ENCODE data around the gene BRMS1.
"Not testable (repeated sequence)": the region's sequence is repeated elsewhere in the genome, so short reads cannot be mapped to it uniquely, and the experiment has no call there.

BRMS1 gene, protein sequence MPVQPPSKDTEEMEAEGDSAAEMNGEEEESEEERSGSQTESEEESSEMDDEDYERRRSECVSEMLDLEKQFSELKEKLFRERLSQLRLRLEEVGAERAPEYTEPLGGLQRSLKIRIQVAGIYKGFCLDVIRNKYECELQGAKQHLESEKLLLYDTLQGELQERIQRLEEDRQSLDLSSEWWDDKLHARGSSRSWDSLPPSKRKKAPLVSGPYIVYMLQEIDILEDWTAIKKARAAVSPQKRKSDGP

DNA sequence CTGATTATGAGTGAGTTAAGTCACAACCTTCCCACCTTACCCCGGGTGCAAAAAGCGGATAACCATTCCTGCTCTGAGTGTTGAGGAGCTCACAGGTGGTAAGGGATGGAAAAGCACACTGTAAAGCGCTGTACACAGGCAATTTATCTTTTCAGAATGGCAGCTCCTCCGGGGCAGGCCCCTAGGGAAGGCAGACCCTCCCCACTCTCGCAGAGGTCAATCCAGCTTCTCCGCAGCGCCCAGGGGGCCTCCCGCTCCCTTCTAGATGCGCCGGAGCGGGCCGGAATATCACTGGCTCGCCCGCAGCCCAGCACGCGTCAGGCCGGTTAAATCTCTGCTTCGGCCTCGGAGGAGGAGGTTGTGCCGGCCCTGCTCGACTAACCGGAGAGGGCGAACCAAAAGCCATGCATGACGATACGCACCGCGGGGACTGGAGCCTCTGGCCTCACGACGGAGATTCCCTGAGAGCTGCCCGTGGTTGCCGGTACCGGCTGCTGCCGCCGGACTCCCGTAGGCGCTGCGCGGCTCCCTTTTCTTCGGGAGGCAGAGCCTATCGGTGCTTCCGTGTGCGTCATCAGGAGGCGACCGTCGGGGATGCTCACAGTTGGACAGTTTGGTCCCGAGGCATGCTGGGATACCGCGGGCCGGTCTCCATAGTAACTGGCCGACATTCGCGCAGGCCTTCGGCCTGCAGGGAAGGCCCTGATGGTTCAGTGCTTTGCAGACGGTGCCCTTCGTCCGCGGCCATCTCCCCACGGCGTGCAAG is at the start of gene BRMS1:
Gene BRMS1 (minus strand): TSS at position 555 of the 766 bp plus-strand sequence. CDS start 2,870 bp downstream, outside the sequence.
- Histone ChIP-seq H3K4me2 (peak within 1 kb of the TSS; percentile 99), H3K9me3 (no peaks in the 10 kb centered on the region), H3K4me1 (peaks cover 50% of the 10 kb centered on the region), H3K36me3 (peaks cover 39% of the 10 kb centered on the region), H3K4me3 (peak within 1 kb of the TSS; percentile 90), H4K20me1 (peaks cover 19% of the 10 kb centered on the region), H3K9ac (peak within 1 kb of the TSS; percentile 89), H3K27ac (peak within 1 kb of the TSS; percentile 82), H3K27me3 (no peaks in the 10 kb centered on the region)
- no peak for TF ChIP-seq Cebpa-rat (IDR thresholded peaks at IDR 0.05)

DNA sequence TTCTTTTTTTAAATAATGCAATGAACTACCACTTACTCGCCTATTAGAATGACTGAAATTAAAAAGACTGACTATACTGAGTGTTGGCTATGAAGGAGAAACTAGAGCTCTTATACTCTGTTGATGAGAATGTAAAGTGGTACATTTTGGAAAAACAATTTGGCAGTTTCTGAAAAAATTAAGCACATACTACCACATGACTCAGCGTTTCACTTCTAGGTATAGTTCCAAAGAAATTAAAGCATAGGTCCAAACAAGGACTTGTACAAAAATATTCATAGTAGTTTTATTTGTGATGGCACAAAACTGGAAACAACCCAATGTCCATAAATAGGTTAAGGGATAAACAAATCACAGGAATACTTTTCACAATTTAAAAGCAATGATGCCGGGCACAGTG is 49.0 kb upstream of the BRMS1 start:
- Histone ChIP-seq H3K4me1 (no peaks in the 10 kb centered on the region), H4K20me1 (no peaks in the 10 kb centered on the region)
- no peak for TF ChIP-seq Cebpa-rat (IDR thresholded peaks at IDR 0.05)

DNA sequence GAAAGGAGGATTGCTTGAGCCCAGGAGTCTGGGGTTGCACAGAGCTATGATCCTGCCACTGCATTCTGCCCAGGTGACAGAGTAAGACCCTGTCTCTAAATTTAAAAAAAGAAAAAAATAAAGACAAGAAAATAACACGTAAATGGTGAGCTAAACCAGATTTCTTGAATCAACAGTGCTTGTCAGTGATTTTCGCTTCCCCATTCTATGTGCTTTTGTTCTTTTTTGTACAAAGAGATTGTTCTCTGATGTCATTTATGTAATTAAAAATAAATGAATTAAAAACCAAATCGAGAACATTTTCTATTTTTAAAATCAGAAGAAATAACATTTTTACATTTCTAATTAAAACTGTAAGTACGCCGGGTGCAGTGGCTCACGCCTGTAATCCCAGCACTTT is 46.4 kb upstream of the BRMS1 start:
- TF ChIP-seq Cebpa-rat (IDR thresholded peaks at IDR 0.05): no peak
- peaks cover 3% of the 10 kb centered on the region for H3K4me1 ChIP-seq
- H3K4me2 ChIP-seq: no peak overlapping the region
- H3K27me3 ChIP-seq: no peaks in the 10 kb centered on the region
- H3K27ac ChIP-seq: no peak overlapping the region
- no peaks in the 10 kb centered on the region for H3K9me3 ChIP-seq
- H3K36me3 ChIP-seq: no peaks in the 10 kb centered on the region
- no peak overlapping the region for H3K9ac ChIP-seq
- no peaks in the 10 kb centered on the region for H4K20me1 ChIP-seq
- H3K4me3 ChIP-seq: no peak overlapping the region

More for the DNA sequence above, 49.0 kb upstream of the BRMS1 start:
- H3K4me2 ChIP-seq: no peak overlapping the region
- no peaks in the 10 kb centered on the region for H3K9me3 ChIP-seq
- no peak overlapping the region for H3K27ac ChIP-seq
- H3K4me3 ChIP-seq: no peak overlapping the region
- no peak overlapping the region for H3K9ac ChIP-seq
- H3K27me3 ChIP-seq: no peaks in the 10 kb centered on the region
- no peaks in the 10 kb centered on the region for H3K36me3 ChIP-seq

DNA sequence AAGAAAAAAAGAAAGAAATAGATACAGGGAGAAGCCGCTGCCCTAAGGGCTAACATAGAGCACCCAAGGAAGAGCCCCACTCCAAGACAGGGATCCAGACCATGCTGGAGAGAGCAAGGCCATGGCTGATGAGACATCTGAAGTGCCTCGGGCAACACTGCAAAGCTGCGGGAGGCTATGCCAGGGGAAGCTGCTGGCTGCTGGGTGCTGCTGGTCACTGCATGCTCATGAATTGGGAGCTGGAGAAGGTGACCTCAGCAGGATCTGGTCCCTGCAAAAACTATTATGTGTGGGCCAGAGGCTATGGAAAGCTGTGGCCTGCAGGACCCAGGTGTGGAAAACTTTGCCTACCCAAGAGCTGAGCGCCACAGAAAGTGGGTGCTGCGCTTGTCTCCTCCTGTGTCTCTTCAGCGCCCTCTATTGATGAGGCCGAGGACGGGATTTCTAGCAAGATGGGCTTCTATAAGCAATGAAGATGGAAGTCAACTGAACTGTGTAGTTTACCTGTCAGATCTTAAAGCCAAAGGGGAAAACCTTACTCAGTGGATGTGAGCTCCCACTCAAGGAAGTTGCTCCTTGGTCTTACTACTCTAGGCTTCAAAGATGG is 44.0 kb upstream of the BRMS1 start:
- Histone ChIP-seq H3K36me3 (no peaks in the 10 kb centered on the region), H4K20me1 (no peaks in the 10 kb centered on the region), H3K27ac (no peak overlapping the region), H3K27me3 (no peaks in the 10 kb centered on the region), H3K9ac (no peak overlapping the region), H3K9me3 (no peaks in the 10 kb centered on the region), H3K4me3 (no peak overlapping the region), H3K4me1 (peaks cover 13% of the 10 kb centered on the region), H3K4me2 (no peak overlapping the region)
- TF ChIP-seq Cebpa-rat (IDR thresholded peaks at IDR 0.05): no peak

DNA sequence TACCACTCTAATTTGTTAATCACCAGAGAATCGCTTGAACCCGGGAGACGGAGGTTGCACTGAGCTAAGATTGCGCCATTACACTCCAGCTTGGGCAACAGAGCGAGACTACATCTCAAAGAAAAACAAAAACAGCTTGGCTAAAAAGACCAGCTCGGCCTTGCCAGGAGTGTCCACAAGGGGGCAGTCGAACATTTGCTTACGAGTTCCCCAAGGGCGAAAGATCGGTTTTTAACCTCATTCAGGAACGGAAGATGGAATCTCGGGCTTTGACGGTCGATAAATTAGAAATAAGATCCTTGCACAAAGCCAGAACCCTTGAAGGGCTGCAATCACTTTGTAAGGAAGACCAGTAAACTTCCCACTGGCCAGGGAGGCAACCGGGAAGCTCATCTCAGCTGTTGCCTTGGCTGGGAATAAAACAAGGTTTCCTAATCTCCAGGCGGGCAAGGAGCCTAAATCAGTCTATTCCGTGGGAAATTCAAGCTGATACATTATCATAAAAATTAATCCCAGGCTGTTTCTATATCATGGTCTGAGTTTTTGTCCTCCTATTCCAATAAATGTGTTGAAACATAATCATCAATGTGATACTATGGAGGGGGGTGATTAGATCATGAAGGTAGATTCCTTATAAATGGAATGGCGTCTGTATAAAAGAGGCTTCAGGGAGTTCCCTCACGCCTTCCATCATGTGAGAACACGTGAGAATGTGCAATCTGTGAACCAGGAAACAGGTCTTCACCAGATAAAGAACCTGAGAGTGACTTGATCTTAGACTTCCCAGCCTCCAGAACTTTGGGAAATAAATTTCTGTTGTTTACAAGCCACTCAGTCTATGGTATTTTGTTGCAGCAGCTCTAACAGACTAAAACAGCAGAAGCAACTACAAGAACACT is 41.5 kb upstream of the BRMS1 start:
- H3K4me1 ChIP-seq: peaks cover 13% of the 10 kb centered on the region
- peak; percentile 98 for TF ChIP-seq Cebpa-rat (IDR thresholded peaks at IDR 0.05)
- H3K4me2 ChIP-seq: peak overlapping the region; percentile 66
- H3K9me3 ChIP-seq: no peaks in the 10 kb centered on the region
- no peaks in the 10 kb centered on the region for H4K20me1 ChIP-seq
- no peak overlapping the region for H3K4me3 ChIP-seq
- H3K27me3 ChIP-seq: no peaks in the 10 kb centered on the region
- no peaks in the 10 kb centered on the region for H3K36me3 ChIP-seq
- H3K27ac ChIP-seq: 0 out of 2 replicates have a peak overlapping the region, but pooled peaks have one; percentile 41
- peak overlapping the region; percentile 22; the same call in 1 of the 2 replicates for H3K9ac ChIP-seq

DNA sequence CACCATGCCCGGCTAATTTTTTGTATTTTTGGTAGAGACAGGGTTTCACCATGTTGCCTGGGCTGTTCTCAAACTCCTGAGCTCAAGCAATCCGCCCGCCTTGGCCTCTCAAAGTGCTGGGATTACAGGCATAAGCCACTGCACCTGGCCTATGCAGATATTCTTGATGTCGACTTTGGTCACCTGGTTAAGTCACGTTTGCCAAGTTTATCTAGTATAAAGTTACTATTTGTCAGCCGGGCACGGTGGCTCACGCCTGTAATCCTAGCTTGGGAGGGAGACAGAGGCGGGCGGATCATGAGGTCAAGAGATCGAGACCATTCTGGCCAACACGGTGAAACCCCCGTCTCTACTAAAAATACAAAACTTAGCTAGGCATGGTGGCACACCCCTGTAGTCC is 39.4 kb upstream of the BRMS1 start:
- not testable (repeated sequence) for H3K9me3 ChIP-seq, H3K27me3 ChIP-seq, H3K4me3 ChIP-seq, H4K20me1 ChIP-seq, H3K4me2 ChIP-seq, H3K9ac ChIP-seq, H3K36me3 ChIP-seq, H3K27ac ChIP-seq
- peaks cover 24% of the 10 kb centered on the region for H3K4me1 ChIP-seq

DNA sequence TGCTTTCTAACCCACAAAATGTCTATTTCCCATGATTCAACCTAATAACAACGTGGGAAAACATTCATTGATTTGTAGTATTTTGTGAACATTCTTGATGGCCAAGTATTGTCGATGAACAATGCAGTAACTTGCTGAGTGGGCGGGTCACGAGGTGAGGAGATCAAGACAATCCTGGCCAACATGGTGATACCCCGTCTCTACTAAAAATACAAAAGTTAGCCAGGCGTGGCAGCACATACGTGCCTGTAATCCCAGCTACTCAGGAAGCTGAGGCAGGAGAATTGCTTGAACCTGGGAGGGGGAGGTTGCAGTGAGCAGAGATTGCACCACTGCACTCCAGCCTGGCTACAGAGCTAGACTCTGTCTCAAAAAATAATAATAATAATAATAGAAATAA is 35.4 kb upstream of the BRMS1 start:
- H3K27ac ChIP-seq, H3K36me3 ChIP-seq, H3K27me3 ChIP-seq, H3K9ac ChIP-seq, H3K4me3 ChIP-seq, H3K9me3 ChIP-seq, H4K20me1 ChIP-seq: not testable (repeated sequence)
- Histone ChIP-seq H3K4me1 (peaks cover 11% of the 10 kb centered on the region), H3K4me2 (peak overlapping the region; percentile 43)

DNA sequence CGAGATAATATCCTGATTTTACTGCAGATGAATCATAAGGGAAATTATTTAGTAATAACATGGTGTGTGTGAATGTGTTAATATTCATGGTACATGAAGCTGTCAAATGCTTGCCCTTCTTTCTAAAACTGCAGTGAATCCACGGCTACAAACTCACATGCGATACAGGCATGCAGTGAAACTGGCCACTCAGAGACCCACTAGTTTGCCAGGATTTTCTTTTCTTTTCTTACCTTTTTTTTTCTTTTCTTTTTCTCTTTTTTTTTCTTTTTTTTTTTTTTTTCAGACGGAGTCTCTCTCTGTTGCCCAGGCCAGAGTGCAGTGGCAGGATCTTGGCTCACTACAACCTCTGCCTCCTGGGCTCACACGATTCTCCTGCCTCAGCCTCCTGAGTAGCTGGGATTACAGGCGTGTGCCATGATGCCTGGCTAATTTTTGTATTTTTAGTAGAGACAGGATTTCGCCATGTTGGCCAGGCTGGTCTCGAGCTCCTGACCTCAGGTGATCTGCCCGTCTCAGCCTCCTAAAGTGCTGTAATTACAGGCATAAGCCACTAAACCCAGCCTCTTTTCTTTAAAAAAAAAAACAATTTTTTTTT is 28.9 kb upstream of the BRMS1 start:
- not testable (repeated sequence) for H3K9me3 ChIP-seq, H3K9ac ChIP-seq, H3K27ac ChIP-seq, H3K27me3 ChIP-seq, H3K4me2 ChIP-seq, H3K4me3 ChIP-seq
- peaks cover 13% of the 10 kb centered on the region for H3K36me3 ChIP-seq
- peaks cover 33% of the 10 kb centered on the region for H3K4me1 ChIP-seq
- peaks cover 18% of the 10 kb centered on the region for H4K20me1 ChIP-seq

DNA sequence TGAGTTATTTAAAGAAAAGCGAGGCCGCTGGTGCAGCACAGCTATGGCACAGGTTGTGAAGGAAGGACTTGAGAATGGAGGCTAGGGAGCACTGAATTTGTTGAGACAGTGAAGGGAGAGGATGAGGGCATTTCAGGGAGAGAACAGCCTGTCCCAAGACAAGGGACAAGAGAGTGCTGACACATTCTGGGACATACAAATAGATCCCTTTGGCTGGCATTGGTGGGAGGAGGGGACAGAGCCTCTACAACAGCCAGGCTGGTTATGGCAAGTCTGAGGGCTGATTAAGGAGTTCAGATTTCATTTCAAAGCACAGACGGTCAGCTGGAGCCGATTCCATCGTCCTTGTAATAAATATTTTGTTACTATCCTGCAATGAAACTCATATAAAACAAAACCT is 28.4 kb upstream of the BRMS1 start:
- Histone ChIP-seq H3K4me3 (no peak overlapping the region), H3K36me3 (peaks cover 18% of the 10 kb centered on the region), H3K27ac (no peak overlapping the region), H3K4me1 (peaks cover 38% of the 10 kb centered on the region), H3K9me3 (no peaks in the 10 kb centered on the region), H3K27me3 (no peaks in the 10 kb centered on the region), H3K4me2 (peak overlapping the region; percentile 85; the same call in 1 of the 2 replicates), H4K20me1 (peaks cover 23% of the 10 kb centered on the region), H3K9ac (no peak overlapping the region)
- no peak for TF ChIP-seq Cebpa-rat (IDR thresholded peaks at IDR 0.05)

Measured in BLaER1 (cell line).